Measurements from ENCODE around the gene TRIM43B. TPM values are rescaled to one million over a fixed set of nuclear protein-coding genes. Genes with fewer than 3 reads are reported as not detected.
"Not testable (repeated sequence)": the region's sequence is repeated elsewhere in the genome, so short reads cannot be mapped to it uniquely, and the experiment has no call there.

The TRIM43B gene
- polyA plus RNA-seq (2011; rRNA removed) (not detected in 2 replicates), polyA minus RNA-seq (2011; rRNA and poly(A)+ RNA removed) (not detected in 2 replicates)

DNA sequence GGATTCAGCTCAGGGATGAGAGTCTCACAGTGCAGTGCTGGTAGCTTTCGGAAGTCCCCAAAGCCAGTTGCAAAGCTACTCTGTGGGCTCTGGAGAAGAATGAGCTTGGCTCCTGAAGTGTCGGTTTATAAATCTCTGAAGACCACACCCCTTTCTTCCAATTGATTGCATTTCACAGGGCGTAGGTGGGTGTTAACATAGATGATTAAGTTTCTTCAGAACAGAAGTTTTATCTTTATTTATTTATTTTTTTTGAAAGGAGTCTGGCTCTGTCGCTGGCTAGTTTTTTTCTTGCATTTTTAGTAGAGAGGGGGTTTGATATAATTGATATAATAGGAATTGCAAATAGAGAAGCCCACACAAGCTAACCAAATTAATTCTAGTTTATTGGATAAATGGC, at the start of gene TRIM43B:
TRIM43B (minus strand) TSS at position 101 of the 400 bp plus-strand sequence. CDS start 2,040 bp downstream, outside the sequence.
- DNase-seq (ENCODE audit: low read depth, low spot score); H3K9me3 ChIP-seq (ENCODE audit: control insufficient read depth, insufficient read depth, low read length); H3K4me3 ChIP-seq (ENCODE audit: low read depth, low read length); CTCF ChIA-PET; POLR2A ChIA-PET; H3K27me3 ChIP-seq (ENCODE audit: control insufficient read depth, insufficient read depth, low read length); H3K27ac ChIP-seq (ENCODE audit: low read depth, low read length): not testable (repeated sequence)

DNA sequence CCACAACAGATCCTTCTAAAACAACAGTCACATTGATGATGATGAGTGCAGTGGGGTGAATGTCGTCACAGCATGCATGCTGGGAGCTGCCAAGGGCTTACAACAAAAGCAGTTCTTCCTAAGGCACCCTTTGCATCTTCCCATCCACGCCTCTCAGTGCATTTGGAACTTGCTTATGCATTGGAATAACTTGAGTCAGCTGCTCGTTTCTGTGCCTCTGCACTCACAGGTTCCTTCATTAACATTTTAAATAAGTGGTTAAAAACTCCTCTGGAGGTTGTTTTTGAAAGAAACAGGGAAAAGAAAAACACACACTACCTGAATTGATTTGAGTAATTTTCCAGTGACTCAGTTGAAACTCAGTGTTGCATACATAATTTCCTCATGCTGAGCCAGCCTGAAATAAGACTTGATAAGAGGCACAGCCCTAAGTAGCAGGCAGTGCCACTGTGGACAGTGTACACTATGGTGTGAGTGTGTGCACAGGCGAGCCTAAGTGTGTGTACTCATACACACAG, 46.8 kb upstream of the TRIM43B start:
- Histone ChIP-seq H3K9me3 (ENCODE audit: control insufficient read depth, insufficient read depth, low read length) (no peaks in the 10 kb centered on the region; the same call in 1 of the 2 replicates), H3K4me3 (ENCODE audit: low read depth, low read length) (no peak overlapping the region), H3K27ac (ENCODE audit: low read depth, low read length) (no peak overlapping the region), H3K27me3 (ENCODE audit: control insufficient read depth, insufficient read depth, low read length) (no peaks in the 10 kb centered on the region)
- no peak for DNase-seq (ENCODE audit: low read depth, low spot score)
- TF ChIP-seq, protein P1, sequence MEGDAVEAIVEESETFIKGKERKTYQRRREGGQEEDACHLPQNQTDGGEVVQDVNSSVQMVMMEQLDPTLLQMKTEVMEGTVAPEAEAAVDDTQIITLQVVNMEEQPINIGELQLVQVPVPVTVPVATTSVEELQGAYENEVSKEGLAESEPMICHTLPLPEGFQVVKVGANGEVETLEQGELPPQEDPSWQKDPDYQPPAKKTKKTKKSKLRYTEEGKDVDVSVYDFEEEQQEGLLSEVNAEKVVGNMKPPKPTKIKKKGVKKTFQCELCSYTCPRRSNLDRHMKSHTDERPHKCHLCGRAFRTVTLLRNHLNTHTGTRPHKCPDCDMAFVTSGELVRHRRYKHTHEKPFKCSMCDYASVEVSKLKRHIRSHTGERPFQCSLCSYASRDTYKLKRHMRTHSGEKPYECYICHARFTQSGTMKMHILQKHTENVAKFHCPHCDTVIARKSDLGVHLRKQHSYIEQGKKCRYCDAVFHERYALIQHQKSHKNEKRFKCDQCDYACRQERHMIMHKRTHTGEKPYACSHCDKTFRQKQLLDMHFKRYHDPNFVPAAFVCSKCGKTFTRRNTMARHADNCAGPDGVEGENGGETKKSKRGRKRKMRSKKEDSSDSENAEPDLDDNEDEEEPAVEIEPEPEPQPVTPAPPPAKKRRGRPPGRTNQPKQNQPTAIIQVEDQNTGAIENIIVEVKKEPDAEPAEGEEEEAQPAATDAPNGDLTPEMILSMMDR (IDR thresholded peaks at IDR 0.05; ENCODE audit: low read depth, low read length), result no peak
- ChIA-PET CTCF (no interaction called here), POLR2A (no interaction called here)

GRCh38 chr2:95530734-95531133, 46.2 kb upstream of the TRIM43B start:
- TF ChIP-seq, protein P1 (IDR thresholded peaks at IDR 0.05; ENCODE audit: low read depth, low read length), result no peak
- POLR2A ChIA-PET, result no interaction called here
- Histone ChIP-seq H3K9me3 (ENCODE audit: control insufficient read depth, insufficient read depth, low read length) (peaks cover 2% of the 10 kb centered on the region; the same call in 1 of the 2 replicates), H3K27me3 (ENCODE audit: control insufficient read depth, insufficient read depth, low read length) (no peaks in the 10 kb centered on the region), H3K4me3 (ENCODE audit: low read depth, low read length) (no peak overlapping the region), H3K27ac (ENCODE audit: low read depth, low read length) (no peak overlapping the region)
- peak; percentile 21 for DNase-seq (ENCODE audit: low read depth, low spot score)
- CTCF ChIA-PET, result no interaction called here

GRCh38 chr2:95526360-95527341, 42.1 kb upstream of the TRIM43B start:
- Histone ChIP-seq H3K9me3 (ENCODE audit: control insufficient read depth, insufficient read depth, low read length) (peaks cover 10% of the 10 kb centered on the region; the same call in 1 of the 2 replicates), H3K27me3 (ENCODE audit: control insufficient read depth, insufficient read depth, low read length) (no peaks in the 10 kb centered on the region), H3K27ac (ENCODE audit: low read depth, low read length) (peak overlapping the region; percentile 70), H3K4me3 (ENCODE audit: low read depth, low read length) (peak overlapping the region; percentile 74)
- ChIA-PET CTCF (interaction anchor here (1.0 to 2.2 kb wide), 5 partner anchors 14 to 203 kb away, joined by 3 to 6 read pairs (median 5); no protein-coding TSS in a partner anchor), POLR2A (interaction anchor here (0.6 to 0.8 kb wide), 2 partner anchors 26 to 137 kb away, joined by 3 to 4 read pairs; no protein-coding TSS in a partner anchor)
- peak; percentile 16 for DNase-seq (ENCODE audit: low read depth, low spot score)
- TF ChIP-seq, protein P1 (IDR thresholded peaks at IDR 0.05; ENCODE audit: low read depth, low read length), result peak; percentile 49

DNA sequence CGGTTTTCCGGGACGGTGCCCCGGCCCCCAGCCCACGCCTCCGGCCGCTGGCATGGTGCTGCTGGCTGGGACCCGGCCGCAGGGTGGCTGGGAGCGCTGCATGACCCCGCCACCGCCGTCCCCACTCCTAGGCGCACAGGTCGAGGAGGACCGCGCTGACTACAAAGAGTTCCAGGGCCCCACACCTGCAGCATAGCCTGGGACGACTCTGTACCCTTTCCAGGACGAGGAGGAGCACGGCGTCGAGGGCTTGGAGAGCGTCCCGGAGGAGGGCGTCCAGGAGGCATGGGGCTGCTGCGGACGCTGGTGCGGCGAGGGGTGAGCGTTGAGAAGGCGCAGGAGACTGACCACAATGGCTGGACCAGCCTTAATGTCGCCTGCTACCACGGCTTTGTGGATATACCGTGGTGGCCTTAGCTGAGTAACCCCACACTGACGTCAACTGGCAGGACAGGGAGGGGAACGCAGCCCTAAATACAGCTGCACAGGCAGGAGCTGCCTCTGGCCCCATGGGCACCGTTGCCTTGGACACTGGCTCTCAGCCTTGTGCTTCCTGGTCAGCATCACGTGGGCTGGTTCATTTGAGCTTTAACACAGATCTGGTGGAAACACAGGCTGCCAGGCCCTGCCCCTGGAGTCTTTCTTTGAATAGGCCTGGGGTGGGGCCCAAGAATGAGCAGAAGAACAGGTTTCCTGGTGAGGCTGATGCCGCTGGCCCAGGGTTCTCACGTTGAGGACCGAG, 40.9 kb upstream of the TRIM43B start:
- Histone ChIP-seq H3K27me3 (ENCODE audit: control insufficient read depth, insufficient read depth, low read length) (no peaks in the 10 kb centered on the region), H3K27ac (ENCODE audit: low read depth, low read length) (no peak overlapping the region), H3K4me3 (ENCODE audit: low read depth, low read length) (peak overlapping the region; percentile 74), H3K9me3 (ENCODE audit: control insufficient read depth, insufficient read depth, low read length) (peaks cover 10% of the 10 kb centered on the region; the same call in 1 of the 2 replicates)
- TF ChIP-seq, protein P1 (IDR thresholded peaks at IDR 0.05; ENCODE audit: low read depth, low read length), result no peak
- ChIA-PET POLR2A (no interaction called here), CTCF (interaction anchor here (1.0 to 2.2 kb wide), 5 partner anchors 13 to 204 kb away, joined by 3 to 6 read pairs (median 5); no protein-coding TSS in a partner anchor)
- DNase-seq (ENCODE audit: low read depth, low spot score), result no peak
